Prostate gland (tissue), 2 donors: ENCODE measurements around the gene CROCC2.

Experiments
- CTCF ChIP-seq, 4 experiments: fragments of 200-600 bp in 2 of 4; fragments of 450-650 bp in 2 of 4; sonication (generic) in 2 of 4; IDR thresholded peaks; 1 replicate in 3 of 4; 2 replicates in 1 of 4; pipeline ENCODE4 v1.5.1; 2016 to 2019; ENCODE audit warnings: antibody characterized with exemption in 4 of 4, mild to moderate bottlenecking in 2 of 4, moderate library complexity in 2 of 4
- POLR2AphosphoS5 ChIP-seq: sonication (generic); formaldehyde crosslinking; IDR thresholded peaks from one replicate; pipeline ENCODE4 v1.6.1; 2017; ENCODE audit warnings: antibody characterized with exemption

GRCh38 chr2:240991378-240992263 lies 85.5 kb downstream of the CROCC2 start:
- TF ChIP-seq CTCF (IDR thresholded peaks at IDR 0.05), result no peak
- peak; percentile 97 for TF ChIP-seq POLR2AphosphoS5
